ENCODE data around the gene AGRN. TPM values are rescaled to one million over a fixed set of nuclear protein-coding genes. Genes with fewer than 3 reads are reported as not detected.
A peak's percentile ranks its signal among the peaks of the same experiment; 100 is the strongest.

The AGRN gene
- total RNA-seq, 4 donors from 2014 or later: 20.0 to 35.8 (median 32.0) TPM

- no peaks in the 10 kb centered on the region for H3K36me3 ChIP-seq
- WGBS, 2 donors: 52 to 60% methylated on average over 5 to 6 of the region's 27 CpGs
- no peaks in the 10 kb centered on the region for H3K9me3 ChIP-seq
- H3K27ac ChIP-seq: peak overlapping the region in 3 of 4 donors; percentile 30 to 82 (median 81)
- TF ChIP-seq CTCF (IDR thresholded peaks at IDR 0.05): no peak
- no peak for TF ChIP-seq POLR2A (IDR thresholded peaks at IDR 0.05)
- DNase-seq: no peak
- H3K4me3 ChIP-seq: peak overlapping the region in 2 of 4 donors; percentile 47 to 50
- intact Hi-C loops (cut with DNase I): no loop called here
- H3K27me3 ChIP-seq: peaks cover 0 to 90% (median 10%) of the 10 kb centered on the region in 4 donors
- peaks cover 28 to 68% (median 29%) of the 10 kb centered on the region in 3 donors for H3K4me1 ChIP-seq
These were observed 46.7 kb downstream of the AGRN start for GRCh38 chr1:1066403-1067283.

GRCh38 chr1:1067284-1067859 is 47.5 kb downstream of the AGRN start:
- H3K9me3 ChIP-seq: no peaks in the 10 kb centered on the region
- H3K4me1 ChIP-seq: peaks cover 25 to 61% (median 26%) of the 10 kb centered on the region in 3 donors
- no peak for DNase-seq
- TF ChIP-seq CTCF (IDR thresholded peaks at IDR 0.05): no peak
- TF ChIP-seq POLR2A (IDR thresholded peaks at IDR 0.05): no peak
- WGBS, 2 donors: 64 to 81% methylated on average over 8 to 12 of the region's 54 CpGs
- peak overlapping the region in 3 of 4 donors; percentile 81 to 89 (median 82) for H3K27ac ChIP-seq
- H3K27me3 ChIP-seq: peaks cover 0 to 89% (median 8%) of the 10 kb centered on the region in 4 donors
- intact Hi-C loops (cut with DNase I): no loop called here
- peak overlapping the region; percentile 29 to 70 (median 48) for H3K4me3 ChIP-seq
- no peaks in the 10 kb centered on the region for H3K36me3 ChIP-seq

- WGBS, 2 donors: 18 to 19% methylated on average over 10 to 16 of the region's 32 CpGs
- Histone ChIP-seq H3K4me1 (peaks cover 23 to 58% (median 25%) of the 10 kb centered on the region in 3 donors), H3K4me3 (peak overlapping the region; percentile 29 to 70 (median 48)), H3K27me3 (peaks cover 0 to 89% (median 8%) of the 10 kb centered on the region in 4 donors), H3K27ac (peak overlapping the region; percentile 78 to 89 (median 82)), H3K36me3 (no peaks in the 10 kb centered on the region), H3K9me3 (no peaks in the 10 kb centered on the region)
- TF ChIP-seq POLR2A (IDR thresholded peaks at IDR 0.05): no peak
- intact Hi-C loops (cut with DNase I): no loop called here
- DNase-seq: no peak
These were observed 48.1 kb downstream of the AGRN start for GRCh38 chr1:1067860-1068516.

GRCh38 chr1:1068517-1069055 is 48.7 kb downstream of the AGRN start:
- intact Hi-C loops (cut with DNase I): no loop called here
- Histone ChIP-seq H3K9me3 (no peaks in the 10 kb centered on the region), H3K27me3 (peaks cover 0 to 89% (median 8%) of the 10 kb centered on the region in 4 donors), H3K4me1 (peaks cover 25 to 58% (median 29%) of the 10 kb centered on the region in 3 donors), H3K36me3 (no peaks in the 10 kb centered on the region), H3K27ac (peak overlapping the region; percentile 78 to 89 (median 82)), H3K4me3 (peak overlapping the region; percentile 29 to 70 (median 48))
- WGBS, 2 donors: no CpG with 5 or more reads among the region's 55 CpGs
- TF ChIP-seq POLR2A (IDR thresholded peaks at IDR 0.05) (peak in 1 of 4 donors; percentile 13), CTCF (IDR thresholded peaks at IDR 0.05) (no peak)
- no peak for DNase-seq

- Histone ChIP-seq H3K4me1 (peaks cover 22 to 58% (median 23%) of the 10 kb centered on the region in 3 donors), H3K27ac (peak overlapping the region; percentile 78 to 89 (median 82)), H3K4me3 (peak overlapping the region; percentile 29 to 70 (median 48)), H3K36me3 (no peaks in the 10 kb centered on the region), H3K27me3 (peaks cover 0 to 89% (median 8%) of the 10 kb centered on the region in 4 donors), H3K9me3 (no peaks in the 10 kb centered on the region)
- WGBS, 2 donors: 8% methylated on average over 8 of the region's 75 CpGs; no CpG with 5 or more reads in 1 of the 2 donors
- intact Hi-C loops (cut with DNase I): no loop called here
- DNase-seq: no peak
- TF ChIP-seq POLR2A (IDR thresholded peaks at IDR 0.05): peak in 1 of 4 donors; percentile 49
- TF ChIP-seq CTCF (IDR thresholded peaks at IDR 0.05): no peak
These were observed 49.3 kb downstream of the AGRN start for GRCh38 chr1:1069056-1069710.
